Trophoblast cell (in vitro differentiated cells and primary cell): ENCODE measurements around the gene SLX1A.

Experiments
- DNase-seq, 2 donors: peaks; one replicate each; pipeline ENCODE4 v3.0.0-alpha.2; 2016
- H2AFZ ChIP-seq: 2 replicates; pipeline ENCODE4 v1.6.1; 2013; ENCODE audit warnings: low read length, moderate library complexity, mild to moderate bottlenecking; ENCODE audit not compliant: insufficient read depth, poor library complexity
- H2AK5ac ChIP-seq: 2 replicates; pipeline ENCODE4 v1.6.1; 2013; ENCODE audit warnings: mild to moderate bottlenecking, low read length
- H2BK120ac ChIP-seq: 2 replicates; pipeline ENCODE4 v1.6.1; 2013; ENCODE audit warnings: low read length, mild to moderate bottlenecking, moderate library complexity; ENCODE audit not compliant: insufficient read depth, poor library complexity
- H2BK12ac ChIP-seq: 2 replicates; pipeline ENCODE4 v1.6.1; 2013; ENCODE audit warnings: mild to moderate bottlenecking, low read length, moderate library complexity
- H2BK5ac ChIP-seq: 2 replicates; pipeline ENCODE4 v1.6.1; 2013; ENCODE audit warnings: low read length, low read depth, moderate library complexity, mild to moderate bottlenecking; ENCODE audit not compliant: poor library complexity
- H3K14ac ChIP-seq: 2 replicates; pipeline ENCODE4 v1.6.1; 2013; ENCODE audit warnings: mild to moderate bottlenecking, low read length
- H3K18ac ChIP-seq: 2 replicates; pipeline ENCODE4 v1.6.1; 2013; ENCODE audit warnings: mild to moderate bottlenecking, low read length
- H3K23ac ChIP-seq: 2 replicates; pipeline ENCODE4 v1.6.1; 2013; ENCODE audit warnings: low read length
- H3K27ac ChIP-seq: 2 replicates; pipeline ENCODE4 v1.5.1; 2013; ENCODE audit warnings: low read depth, mild to moderate bottlenecking, inconsistent platforms, low read length, moderate library complexity
- H3K27me3 ChIP-seq: 2 replicates; pipeline ENCODE4 v1.6.1; 2013; ENCODE audit warnings: inconsistent platforms, mild to moderate bottlenecking, low read length, moderate library complexity; ENCODE audit not compliant: insufficient read depth
- H3K36me3 ChIP-seq, 2 experiments: 1 replicate in 1 of 2; 2 replicates in 1 of 2; pipeline ENCODE4 v1.6.1; 2013; ENCODE audit warnings: low read length in 2 of 2, mild to moderate bottlenecking in 2 of 2, moderate library complexity in 1 of 2; ENCODE audit not compliant: insufficient read depth in 2 of 2, control insufficient read depth in 1 of 2
- H3K4ac ChIP-seq: 2 replicates; pipeline ENCODE4 v1.6.1; 2013; ENCODE audit warnings: low read depth, mild to moderate bottlenecking, low read length, moderate library complexity
- H3K4me1 ChIP-seq, 2 experiments: 1 replicate in 1 of 2; 2 replicates in 1 of 2; pipeline ENCODE4 v1.6.1; 2013; ENCODE audit warnings: low read length in 2 of 2, mild to moderate bottlenecking in 2 of 2, moderate library complexity in 1 of 2; ENCODE audit not compliant: insufficient read depth in 2 of 2, control insufficient read depth in 1 of 2
- H3K4me2 ChIP-seq: 2 replicates; pipeline ENCODE4 v1.6.1; 2013; ENCODE audit warnings: inconsistent platforms, mild to moderate bottlenecking, low read length, moderate library complexity
- H3K4me3 ChIP-seq: 2 replicates; pipeline ENCODE4 v1.5.1; 2013; ENCODE audit warnings: mild to moderate bottlenecking, low read depth, low read length, inconsistent platforms
- H3K79me1 ChIP-seq: one replicate; pipeline ENCODE4 v1.6.1; 2013; ENCODE audit warnings: low read length
- H3K79me2 ChIP-seq: 2 replicates; pipeline ENCODE4 v1.6.1; 2013; ENCODE audit warnings: low read length, mild to moderate bottlenecking; ENCODE audit not compliant: control insufficient read depth, insufficient read depth, poor library complexity
- H3K9ac ChIP-seq: 2 replicates; pipeline ENCODE4 v1.6.1; 2013; ENCODE audit warnings: mild to moderate bottlenecking, low read length
- H3K9me3 ChIP-seq: 2 replicates; pipeline ENCODE4 v1.6.1; 2013; ENCODE audit warnings: low read depth, mild to moderate bottlenecking, control low read depth, inconsistent platforms, low read length; ENCODE audit not compliant: insufficient read depth
- H4K12ac ChIP-seq: 2 replicates; pipeline ENCODE4 v1.6.1; 2013; ENCODE audit warnings: low read depth, mild to moderate bottlenecking, low read length, moderate library complexity
- H4K8ac ChIP-seq: 2 replicates; pipeline ENCODE4 v1.6.1; 2013; ENCODE audit warnings: low read depth, mild to moderate bottlenecking, low read length, moderate library complexity
- H4K91ac ChIP-seq: one replicate; pipeline ENCODE4 v1.6.1; 2013; ENCODE audit warnings: low read depth, mild to moderate bottlenecking, low read length, moderate library complexity
- WGBS: extraction: QIAGEN DNeasy Blood & Tissue Kit; methylation state at CpG from one replicate; pipeline ENCODE4 v1.1.7; 2013; ENCODE audit warnings: missing lambda C conversion rate; ENCODE audit not compliant: insufficient read length, insufficient coverage; ENCODE audit errors: extremely low coverage; 5-methylcytosine and 5-hydroxymethylcytosine counted together

Gene SLX1A

GRCh38 chr16:30185683-30186421 lies 7.8 kb upstream of the SLX1A start:
- no peak overlapping the region for H2BK5ac ChIP-seq
- H4K8ac ChIP-seq: no peak overlapping the region
- no peak overlapping the region for H3K18ac ChIP-seq
- WGBS: no CpG with 5 or more reads among the region's 15 CpGs
- H3K4me2 ChIP-seq: no peak overlapping the region
- H3K14ac ChIP-seq: no peak overlapping the region
- H3K9me3 ChIP-seq: peaks cover 2% of the 10 kb centered on the region
- H2BK12ac ChIP-seq: no peak overlapping the region
- H3K27me3 ChIP-seq: no peaks in the 10 kb centered on the region
- no peak for DNase-seq
- H2AK5ac ChIP-seq: no peak overlapping the region
- no peak overlapping the region for H3K27ac ChIP-seq
- H3K79me1 ChIP-seq: no peaks in the 10 kb centered on the region
- H3K79me2 ChIP-seq: no peaks in the 10 kb centered on the region
- peaks cover 3 to 9% of the 10 kb centered on the region in 2 experiments for H3K4me1 ChIP-seq
- no peak overlapping the region for H3K9ac ChIP-seq
- no peak overlapping the region for H2AFZ ChIP-seq
- no peak overlapping the region for H3K23ac ChIP-seq
- H4K91ac ChIP-seq: no peak overlapping the region
- no peaks in the 10 kb centered on the region for H3K36me3 ChIP-seq
- no peak overlapping the region for H2BK120ac ChIP-seq
- H4K12ac ChIP-seq: no peak overlapping the region
- H3K4me3 ChIP-seq: no peak overlapping the region
- no peak overlapping the region for H3K4ac ChIP-seq

- Histone ChIP-seq H2BK120ac (no peak overlapping the region), H2AK5ac (no peak overlapping the region), H3K27ac (no peak overlapping the region), H3K9ac (no peak overlapping the region), H3K79me2 (no peaks in the 10 kb centered on the region), H3K27me3 (no peaks in the 10 kb centered on the region), H2BK12ac (no peak overlapping the region), H3K4me2 (no peak overlapping the region), H3K36me3 (no peaks in the 10 kb centered on the region), H2AFZ (no peak overlapping the region), H4K12ac (no peak overlapping the region), H3K4me3 (no peak overlapping the region), H3K23ac (no peak overlapping the region), H4K91ac (no peak overlapping the region), H3K14ac (no peak overlapping the region), H2BK5ac (no peak overlapping the region), H3K18ac (no peak overlapping the region), H3K4me1 (peaks cover 3 to 9% of the 10 kb centered on the region in 2 experiments), H3K79me1 (no peaks in the 10 kb centered on the region), H4K8ac (no peak overlapping the region), H3K9me3 (peaks cover 2% of the 10 kb centered on the region), H3K4ac (no peak overlapping the region)
- no CpG with 5 or more reads among the region's 9 CpGs for WGBS
- DNase-seq: no peak
These were observed 7.3 kb upstream of the SLX1A start for GRCh38 chr16:30186444-30186781.

GRCh38 chr16:30186782-30187555 lies 6.7 kb upstream of the SLX1A start:
- Histone ChIP-seq H4K91ac (no peak overlapping the region), H3K9me3 (peaks cover 2% of the 10 kb centered on the region), H3K14ac (no peak overlapping the region), H3K23ac (no peak overlapping the region), H2AFZ (no peak overlapping the region), H3K4me1 (peaks cover 3 to 9% of the 10 kb centered on the region in 2 experiments), H3K4me3 (no peak overlapping the region), H2BK5ac (no peak overlapping the region), H3K4ac (no peak overlapping the region), H3K4me2 (no peak overlapping the region), H3K36me3 (no peaks in the 10 kb centered on the region), H3K79me2 (no peaks in the 10 kb centered on the region), H3K18ac (no peak overlapping the region), H3K9ac (no peak overlapping the region), H2AK5ac (no peak overlapping the region), H4K12ac (no peak overlapping the region), H2BK12ac (no peak overlapping the region), H3K79me1 (no peaks in the 10 kb centered on the region), H3K27ac (no peak overlapping the region), H4K8ac (no peak overlapping the region), H3K27me3 (no peaks in the 10 kb centered on the region), H2BK120ac (no peak overlapping the region)
- DNase-seq: peak; percentile 48 to 80
- WGBS: no CpG with 5 or more reads among the region's 36 CpGs

GRCh38 chr16:30187556-30187865 lies 6.2 kb upstream of the SLX1A start:
- Histone ChIP-seq H3K4me1 (peaks cover 3 to 8% of the 10 kb centered on the region in 2 experiments), H4K12ac (no peak overlapping the region), H4K91ac (no peak overlapping the region), H2AFZ (no peak overlapping the region), H3K27ac (no peak overlapping the region), H2BK120ac (no peak overlapping the region), H3K79me1 (no peaks in the 10 kb centered on the region), H3K9ac (no peak overlapping the region), H3K4ac (no peak overlapping the region), H2AK5ac (no peak overlapping the region), H4K8ac (no peak overlapping the region), H3K18ac (no peak overlapping the region), H3K36me3 (no peaks in the 10 kb centered on the region), H3K23ac (no peak overlapping the region), H3K4me3 (no peak overlapping the region), H3K14ac (no peak overlapping the region), H2BK5ac (no peak overlapping the region), H3K27me3 (no peaks in the 10 kb centered on the region), H3K4me2 (no peak overlapping the region), H2BK12ac (no peak overlapping the region), H3K9me3 (peaks cover 2% of the 10 kb centered on the region), H3K79me2 (no peaks in the 10 kb centered on the region)
- no peak for DNase-seq
- WGBS: no CpG with 5 or more reads among the region's 9 CpGs
